ENCODE data around the gene TIGD7. TPM values are rescaled to one million over a fixed set of nuclear protein-coding genes. Genes with fewer than 3 reads are reported as not detected.
A peak's percentile ranks its signal among the peaks of the same experiment; 100 is the strongest.

Gene TIGD7, protein sequence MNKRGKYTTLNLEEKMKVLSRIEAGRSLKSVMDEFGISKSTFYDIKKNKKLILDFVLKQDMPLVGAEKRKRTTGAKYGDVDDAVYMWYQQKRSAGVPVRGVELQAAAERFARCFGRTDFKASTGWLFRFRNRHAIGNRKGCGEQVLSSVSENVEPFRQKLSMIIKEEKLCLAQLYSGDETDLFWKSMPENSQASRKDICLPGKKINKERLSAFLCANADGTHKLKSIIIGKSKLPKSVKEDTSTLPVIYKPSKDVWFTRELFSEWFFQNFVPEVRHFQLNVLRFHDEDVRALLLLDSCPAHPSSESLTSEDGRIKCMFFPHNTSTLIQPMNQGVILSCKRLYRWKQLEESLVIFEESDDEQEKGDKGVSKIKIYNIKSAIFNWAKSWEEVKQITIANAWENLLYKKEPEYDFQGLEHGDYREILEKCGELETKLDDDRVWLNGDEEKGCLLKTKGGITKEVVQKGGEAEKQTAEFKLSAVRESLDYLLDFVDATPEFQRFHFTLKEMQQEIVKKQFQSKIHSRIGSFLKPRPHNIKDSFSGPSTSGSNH
- total RNA-seq: 1 to 10 TPM; 1.9 to 6.9 (median 3.0) TPM

DNA sequence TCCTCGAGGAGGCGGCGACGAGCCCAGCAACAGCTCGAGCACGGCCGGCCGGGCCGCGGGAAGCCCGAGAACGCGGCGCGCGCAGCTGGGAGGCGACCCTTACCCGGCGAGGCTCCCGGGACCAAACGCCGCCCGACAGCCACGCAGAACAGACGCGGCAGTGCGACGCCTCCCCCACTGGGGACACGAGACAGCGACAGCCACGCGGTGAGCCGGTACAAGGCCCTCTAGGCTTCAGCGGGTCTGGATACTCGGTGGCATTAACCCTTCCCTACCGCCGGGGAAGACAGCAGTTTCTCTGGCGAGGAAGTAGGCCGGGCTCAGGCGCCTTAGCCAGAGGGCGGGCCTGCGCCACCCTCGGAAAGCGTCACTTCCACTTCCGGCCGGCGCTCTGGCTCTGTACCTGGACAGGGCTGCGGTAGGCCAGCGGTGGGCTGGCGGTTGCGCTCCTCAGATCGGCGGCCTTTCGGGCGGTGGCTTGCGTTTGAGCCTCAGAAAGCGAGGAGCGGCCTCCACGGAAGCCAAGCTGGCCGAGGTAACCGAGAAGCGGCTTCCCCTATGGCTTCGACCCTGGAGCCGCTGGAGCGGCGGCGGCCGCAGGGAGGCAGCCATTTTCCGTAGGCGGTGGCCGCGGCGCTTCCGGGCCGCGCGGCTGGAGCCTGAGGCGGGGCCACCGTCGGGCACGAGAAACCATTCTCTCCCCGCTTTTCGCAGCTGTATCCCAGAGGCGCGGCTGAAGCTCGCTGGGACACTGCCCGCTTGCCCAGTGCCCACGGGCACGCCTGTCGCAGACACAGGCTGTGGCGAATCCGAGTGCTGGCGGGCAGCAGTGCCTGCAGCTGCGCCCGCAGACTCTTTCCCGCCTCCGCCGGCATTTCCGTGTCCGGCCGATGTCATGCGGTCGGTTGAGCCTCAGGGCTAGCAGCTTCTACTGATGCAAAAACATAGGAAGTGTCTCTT lies at the start of gene TIGD7, which contains the start of gene ZNF75A:
TIGD7 (minus strand) TSS at position 322 of the 960 bp plus-strand sequence. CDS start 4,816 bp downstream, outside the sequence.
ZNF75A (plus strand) TSS at position 389 of the 960 bp plus-strand sequence. CDS start 2,932 bp downstream, outside the sequence.
- intact Hi-C loops (cut with DNase I; ENCODE audit: low total_unique reads): loop anchor here (10.0 kb wide), 1 partner anchor 99 kb away; the partner anchor contains the start of genes ZNF174 and ZSCAN32
- peak within 1 kb of the TSS; percentile 48 for H3K4me3 ChIP-seq (ENCODE audit: low read depth, poor library complexity, severe bottlenecking)
- WGBS, 2 donors: 4 to 5% methylated on average over 41 to 81 of the region's 103 CpGs
- peak; percentile 60 to 95 for DNase-seq (ENCODE audit: low spot score in 2 of 2)
- TF ChIP-seq POLR2A (IDR thresholded peaks at IDR 0.05): peak in 1 of 2 donors; percentile 13
- TF ChIP-seq, protein P1, sequence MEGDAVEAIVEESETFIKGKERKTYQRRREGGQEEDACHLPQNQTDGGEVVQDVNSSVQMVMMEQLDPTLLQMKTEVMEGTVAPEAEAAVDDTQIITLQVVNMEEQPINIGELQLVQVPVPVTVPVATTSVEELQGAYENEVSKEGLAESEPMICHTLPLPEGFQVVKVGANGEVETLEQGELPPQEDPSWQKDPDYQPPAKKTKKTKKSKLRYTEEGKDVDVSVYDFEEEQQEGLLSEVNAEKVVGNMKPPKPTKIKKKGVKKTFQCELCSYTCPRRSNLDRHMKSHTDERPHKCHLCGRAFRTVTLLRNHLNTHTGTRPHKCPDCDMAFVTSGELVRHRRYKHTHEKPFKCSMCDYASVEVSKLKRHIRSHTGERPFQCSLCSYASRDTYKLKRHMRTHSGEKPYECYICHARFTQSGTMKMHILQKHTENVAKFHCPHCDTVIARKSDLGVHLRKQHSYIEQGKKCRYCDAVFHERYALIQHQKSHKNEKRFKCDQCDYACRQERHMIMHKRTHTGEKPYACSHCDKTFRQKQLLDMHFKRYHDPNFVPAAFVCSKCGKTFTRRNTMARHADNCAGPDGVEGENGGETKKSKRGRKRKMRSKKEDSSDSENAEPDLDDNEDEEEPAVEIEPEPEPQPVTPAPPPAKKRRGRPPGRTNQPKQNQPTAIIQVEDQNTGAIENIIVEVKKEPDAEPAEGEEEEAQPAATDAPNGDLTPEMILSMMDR (IDR thresholded peaks at IDR 0.05): no peak

DNA sequence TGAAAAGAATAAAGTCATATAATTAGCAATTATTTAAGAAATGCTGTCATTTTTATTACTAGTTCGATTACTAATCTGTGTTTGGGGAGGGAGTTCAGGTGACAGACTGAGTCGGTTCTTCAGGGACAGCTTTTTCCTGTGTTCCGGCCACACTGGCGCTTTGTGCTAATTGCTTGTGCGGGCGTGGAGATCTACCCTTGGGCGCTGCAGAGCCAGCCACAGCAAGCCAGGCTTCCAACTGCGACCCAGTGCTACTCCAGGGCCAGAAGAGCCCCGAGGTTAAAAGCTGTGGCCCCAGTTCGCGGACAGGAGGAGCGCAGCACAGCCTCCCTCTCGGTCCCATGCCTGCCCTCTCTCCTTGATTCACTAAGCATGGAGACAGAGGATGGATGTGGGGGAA lies 43.9 kb upstream of the TIGD7 start:
- intact Hi-C loops (cut with DNase I; ENCODE audit: low total_unique reads): no loop called here
- no peak for DNase-seq (ENCODE audit: low spot score in 2 of 2)
- TF ChIP-seq, protein P1 (IDR thresholded peaks at IDR 0.05): no peak
- no peak for TF ChIP-seq POLR2A (IDR thresholded peaks at IDR 0.05)
- no peak overlapping the region for H3K4me3 ChIP-seq (ENCODE audit: low read depth, poor library complexity, severe bottlenecking)
- 65 to 69% methylated on average over 13 of the region's 13 CpGs for WGBS, 2 donors

DNA sequence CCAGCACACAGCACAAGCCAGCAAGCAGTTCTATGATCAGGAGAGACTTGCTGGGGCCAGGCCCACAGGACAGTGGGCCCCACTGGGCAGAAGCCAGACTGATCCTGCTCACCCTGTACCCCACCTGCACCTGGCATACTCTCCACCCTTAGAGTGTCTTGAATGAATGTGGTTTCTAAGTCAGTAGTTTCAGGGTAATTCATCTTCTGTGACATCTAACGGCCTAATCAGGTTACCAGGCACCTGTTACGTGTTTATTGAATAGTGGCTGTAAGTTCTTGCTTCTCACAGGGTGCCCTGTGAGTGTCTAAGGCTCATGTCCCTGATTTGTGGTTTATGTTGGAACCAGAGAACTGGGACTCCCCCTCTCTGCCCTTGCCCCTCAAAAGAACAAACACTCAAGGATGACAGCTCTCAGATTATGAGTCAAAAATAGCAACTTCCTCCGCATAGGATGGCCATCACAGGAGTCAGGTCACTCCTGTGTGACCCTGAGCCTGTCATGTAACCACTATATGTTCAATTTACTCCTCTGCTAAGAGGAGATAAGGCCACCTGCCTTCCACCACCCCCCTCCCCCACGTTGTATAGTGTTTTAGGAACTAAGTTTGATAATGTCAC lies 43.4 kb upstream of the TIGD7 start:
- 49 to 62% methylated on average over 4 of the region's 4 CpGs for whole genome bisulfite sequencing, 2 donors
- no peak for TF ChIP-seq POLR2A (IDR thresholded peaks at IDR 0.05)
- TF ChIP-seq, protein P1 (IDR thresholded peaks at IDR 0.05): no peak
- H3K4me3 ChIP-seq (ENCODE audit: low read depth, poor library complexity, severe bottlenecking): no peak overlapping the region
- intact Hi-C loops (cut with DNase I; ENCODE audit: low total_unique reads): no loop called here
- DNase-seq (ENCODE audit: low spot score in 2 of 2): no peak

DNA sequence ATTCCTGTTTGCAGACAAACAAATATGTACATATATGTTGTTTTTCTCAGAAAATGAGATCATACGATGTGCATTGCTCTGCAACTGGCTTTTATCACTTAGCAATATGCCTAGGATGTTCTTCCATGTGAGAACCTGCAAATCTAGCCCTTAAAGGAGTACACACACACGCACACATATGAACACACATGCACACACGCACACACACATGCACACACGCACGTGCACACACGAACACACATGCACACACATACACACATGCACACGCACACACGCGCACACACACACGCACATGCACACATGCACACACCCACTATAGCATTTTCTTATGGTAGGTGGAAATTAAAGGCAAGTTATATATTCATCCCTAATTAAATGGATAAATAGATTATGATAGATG lies 42.4 kb upstream of the TIGD7 start:
- WGBS, 2 donors: 52 to 59% methylated on average over 10 of the region's 10 CpGs
- TF ChIP-seq POLR2A (IDR thresholded peaks at IDR 0.05): no peak
- TF ChIP-seq, protein P1 (IDR thresholded peaks at IDR 0.05): no peak

DNA sequence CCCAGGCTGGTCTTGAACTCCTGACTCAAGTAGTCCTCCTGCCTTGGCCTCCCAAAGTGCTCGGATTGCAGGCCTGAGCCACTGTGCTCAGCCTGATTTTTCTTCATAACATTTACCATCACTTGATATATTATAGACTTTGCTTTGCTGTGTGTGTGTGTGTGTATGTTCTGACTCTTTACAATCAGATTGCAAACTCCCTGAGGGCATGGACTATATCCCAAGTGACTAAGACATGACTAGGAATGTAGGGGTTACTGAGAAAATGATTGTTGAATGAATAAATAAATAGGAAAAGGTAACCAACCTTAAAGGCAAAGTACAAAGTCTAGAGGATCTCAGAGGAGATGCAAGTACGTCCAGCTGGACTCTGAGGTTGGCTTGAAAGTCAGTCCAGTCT lies 40.8 kb upstream of the TIGD7 start:
- WGBS, 2 donors: 57 to 61% methylated on average over 2 of the region's 2 CpGs
- intact Hi-C loops (cut with DNase I; ENCODE audit: low total_unique reads): no loop called here
- no peak overlapping the region for H3K4me3 ChIP-seq (ENCODE audit: low read depth, poor library complexity, severe bottlenecking)
- no peak for TF ChIP-seq POLR2A (IDR thresholded peaks at IDR 0.05)
- TF ChIP-seq, protein P1 (IDR thresholded peaks at IDR 0.05): no peak
- no peak for DNase-seq (ENCODE audit: low spot score in 2 of 2)

More for the DNA sequence above, 42.4 kb upstream of the TIGD7 start:
- intact Hi-C loops (cut with DNase I; ENCODE audit: low total_unique reads): no loop called here
- no peak for DNase-seq (ENCODE audit: low spot score in 2 of 2)
- no peak overlapping the region for H3K4me3 ChIP-seq (ENCODE audit: low read depth, poor library complexity, severe bottlenecking)

Measured in lower leg skin (tissue), 4 donors.